Non-pigmented ciliary epithelial cell (primary cell): ENCODE data around the gene INPP4A.

Experiments used
- DNase-seq: peaks from one replicate; pipeline ENCODE4 v3.0.0-alpha.2; 2010; ENCODE audit warnings: low read depth

The INPP4A gene

DNA sequence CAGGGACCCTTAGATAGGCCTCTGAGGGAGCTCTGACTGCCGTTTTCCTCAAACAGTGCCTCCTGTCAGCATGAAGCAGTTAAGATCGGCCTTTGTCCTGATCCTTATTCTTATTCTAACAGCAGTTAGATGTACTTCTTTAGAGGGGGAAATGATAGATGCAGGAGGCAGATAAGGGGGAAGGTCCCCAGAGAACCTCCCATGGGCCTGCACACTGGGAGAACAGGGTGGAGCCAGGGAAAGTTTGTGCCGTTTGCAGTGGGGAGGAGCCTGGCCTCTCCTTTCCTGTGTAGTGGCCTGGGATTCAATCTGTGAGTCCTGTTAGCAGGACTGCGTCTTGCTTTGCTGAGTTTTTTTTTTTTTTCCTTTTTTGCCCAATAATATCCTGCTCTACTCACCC, 7.9 kb upstream of the INPP4A start:
- no peak for DNase-seq

DNA sequence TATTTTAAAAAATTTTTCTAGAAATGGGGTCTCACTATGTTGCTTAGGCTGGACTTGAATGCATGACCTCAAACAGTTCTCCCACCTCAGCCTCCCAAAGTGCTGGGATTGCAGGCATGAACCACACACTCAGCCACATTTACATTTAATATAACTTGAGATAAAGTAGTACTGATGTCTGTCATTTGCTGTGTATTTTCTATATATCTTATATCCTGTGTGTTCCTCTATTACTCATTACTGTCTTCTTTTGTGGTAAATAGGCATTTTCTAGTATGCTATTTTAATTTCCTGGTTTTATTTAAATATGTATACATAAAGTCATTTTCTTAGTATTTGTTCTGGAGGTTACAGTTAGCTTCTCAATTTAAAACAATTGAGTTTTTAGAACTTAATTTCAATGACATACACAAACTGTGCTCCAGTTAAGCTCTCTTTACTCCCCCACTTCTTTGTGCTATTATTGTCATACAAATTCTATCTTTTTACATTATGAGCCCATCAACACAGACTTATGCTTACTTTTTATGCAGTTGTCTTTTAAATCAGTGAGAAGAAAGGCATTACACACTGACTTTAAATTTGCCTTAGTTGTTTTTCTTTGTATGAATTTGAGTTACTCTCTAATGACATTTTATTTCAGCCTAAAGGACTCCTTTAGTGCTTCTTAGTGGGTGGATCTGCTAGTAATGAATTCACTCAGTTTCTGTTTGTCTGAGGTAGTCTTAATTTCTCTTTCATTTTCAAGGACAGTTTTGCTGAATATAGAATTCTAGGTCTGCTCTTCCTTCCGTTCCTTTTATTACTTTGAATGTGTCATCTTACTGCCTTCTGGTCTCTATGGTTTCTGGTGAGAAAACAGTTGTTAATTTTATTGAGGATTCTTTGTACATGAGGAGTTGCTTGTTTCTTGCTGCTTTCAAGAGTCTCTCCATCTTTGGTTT, 6.2 kb upstream of the INPP4A start:
- no peak for DNase-seq

- no peak for DNase-seq
Observed at GRCh38 chr2:98441706-98442450, 2.8 kb upstream of the INPP4A start.

DNA sequence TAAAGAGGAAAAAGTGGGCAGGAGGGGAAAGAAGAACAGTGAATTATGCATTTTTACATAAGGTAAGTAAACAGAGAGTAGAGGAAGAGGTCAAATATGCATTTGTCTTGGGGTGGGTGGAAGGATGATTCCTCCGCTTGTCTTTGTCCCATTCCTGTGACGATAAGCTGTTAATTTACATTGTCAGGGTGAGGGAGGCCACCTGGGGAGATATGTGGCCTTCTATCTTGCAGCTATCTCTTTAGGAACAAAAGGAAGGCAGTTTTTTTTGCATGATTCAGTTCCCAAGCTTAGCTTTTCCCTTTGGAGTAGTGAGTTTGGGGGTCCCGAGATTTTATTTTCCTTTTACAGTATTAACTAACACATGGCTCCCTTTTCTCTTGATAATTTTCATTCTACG, 2.2 kb upstream of the INPP4A start:
- no peak for DNase-seq

DNA sequence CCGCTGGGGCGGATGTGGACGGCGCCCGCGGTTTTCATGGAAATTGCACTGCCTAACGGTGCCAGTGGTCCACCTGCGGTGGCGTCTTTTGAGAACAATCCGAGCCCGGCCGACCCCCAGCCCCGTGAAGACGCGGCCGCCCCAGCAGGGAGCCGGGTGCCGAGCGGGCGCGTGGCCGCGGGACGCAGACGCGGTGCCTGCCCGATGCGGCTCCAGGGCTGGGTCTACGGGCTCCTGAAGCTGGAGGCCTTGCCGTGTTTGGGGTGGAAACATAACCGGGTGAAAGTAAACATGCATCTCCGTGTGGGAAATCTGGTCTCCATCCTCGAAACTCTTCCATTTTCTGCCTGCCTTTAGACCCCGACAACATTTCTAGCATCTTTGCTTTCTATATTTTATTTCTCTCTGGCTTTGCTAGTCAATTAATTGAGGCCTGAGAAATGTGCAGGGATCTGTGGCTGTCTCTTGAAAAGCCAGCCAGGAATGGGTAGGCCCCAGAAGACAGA, 572 bp downstream of the INPP4A start:
- no peak for DNase-seq

DNA sequence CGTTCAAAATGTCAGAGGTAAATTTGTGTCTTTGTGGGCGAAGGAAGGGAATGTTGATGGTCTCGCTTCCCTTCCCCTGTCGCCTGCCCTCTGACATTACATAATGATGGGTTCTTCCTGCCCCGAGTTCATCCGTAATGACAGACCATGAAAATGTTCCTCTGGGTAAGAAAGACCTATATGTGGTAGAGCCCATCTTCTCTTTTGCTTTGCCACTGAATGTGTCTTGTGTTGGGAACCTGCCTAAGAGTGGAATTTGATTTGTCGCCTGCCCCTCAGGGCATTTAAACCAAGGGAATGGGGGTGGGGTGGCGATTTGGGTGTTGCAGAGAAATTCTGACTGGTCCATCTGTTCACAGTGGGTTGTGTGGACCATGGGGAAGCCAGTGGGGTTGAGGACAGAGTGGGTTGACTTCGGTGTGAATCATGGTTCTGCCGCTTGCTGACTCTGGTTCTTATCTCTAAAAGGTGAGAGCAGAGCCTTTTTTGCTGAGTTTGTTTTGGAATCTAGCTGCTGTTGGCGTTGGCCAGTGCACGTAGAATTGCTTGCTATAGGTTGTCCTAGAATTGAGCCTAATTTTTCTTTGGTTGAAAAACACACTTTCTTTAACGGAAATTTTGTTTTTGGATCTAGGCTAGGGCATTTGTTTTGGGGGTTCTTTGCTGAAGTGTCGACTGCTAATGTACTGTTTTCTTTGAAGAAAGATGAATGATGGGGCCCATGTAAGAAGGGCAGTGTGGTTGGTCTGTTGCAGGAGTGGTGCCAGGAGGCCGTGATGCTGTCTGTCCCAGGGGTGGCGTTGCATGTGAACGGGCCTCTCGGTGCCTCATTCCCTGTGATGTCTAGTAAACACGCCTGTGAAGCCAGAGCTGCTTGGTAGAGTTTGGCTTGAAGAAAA, 1.3 kb downstream of the INPP4A start:
- no peak for DNase-seq

GRCh38 chr2:98446850-98447249, 2.2 kb downstream of the INPP4A start:
- DNase-seq = no peak

DNA sequence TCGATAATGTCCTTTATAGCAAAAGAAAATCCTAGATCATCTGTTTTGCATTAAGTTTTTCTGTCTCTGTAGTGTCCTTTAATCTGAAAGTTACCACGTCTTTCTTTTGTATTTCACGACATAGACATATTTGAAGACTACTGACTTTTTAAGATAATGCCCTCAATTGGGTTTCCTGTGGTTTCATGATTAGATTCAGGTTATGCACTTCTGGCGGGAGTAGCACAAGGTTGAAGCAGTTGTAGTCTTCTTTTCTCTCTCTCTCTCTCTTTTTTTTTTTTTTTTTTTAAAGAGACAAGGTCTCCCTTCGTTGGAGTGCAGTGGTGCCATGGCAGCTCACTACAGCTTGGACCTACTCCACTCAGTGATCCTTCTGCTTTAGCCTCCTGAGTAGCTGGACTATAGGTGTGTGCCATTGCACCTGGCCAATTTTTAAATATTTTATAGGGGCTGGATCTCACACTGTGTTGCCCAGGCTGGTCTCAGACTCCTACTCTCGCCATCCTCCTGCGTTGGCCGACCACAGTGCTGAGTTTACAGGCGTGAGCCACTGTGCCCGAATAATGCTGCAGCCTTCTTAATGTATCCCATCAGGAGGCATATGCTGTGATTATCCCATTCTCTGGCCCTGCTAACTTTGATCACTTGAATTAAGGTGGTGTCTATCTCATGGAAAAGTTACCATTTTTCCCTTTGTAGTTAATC, 3.9 kb downstream of the INPP4A start:
- no peak for DNase-seq

DNA sequence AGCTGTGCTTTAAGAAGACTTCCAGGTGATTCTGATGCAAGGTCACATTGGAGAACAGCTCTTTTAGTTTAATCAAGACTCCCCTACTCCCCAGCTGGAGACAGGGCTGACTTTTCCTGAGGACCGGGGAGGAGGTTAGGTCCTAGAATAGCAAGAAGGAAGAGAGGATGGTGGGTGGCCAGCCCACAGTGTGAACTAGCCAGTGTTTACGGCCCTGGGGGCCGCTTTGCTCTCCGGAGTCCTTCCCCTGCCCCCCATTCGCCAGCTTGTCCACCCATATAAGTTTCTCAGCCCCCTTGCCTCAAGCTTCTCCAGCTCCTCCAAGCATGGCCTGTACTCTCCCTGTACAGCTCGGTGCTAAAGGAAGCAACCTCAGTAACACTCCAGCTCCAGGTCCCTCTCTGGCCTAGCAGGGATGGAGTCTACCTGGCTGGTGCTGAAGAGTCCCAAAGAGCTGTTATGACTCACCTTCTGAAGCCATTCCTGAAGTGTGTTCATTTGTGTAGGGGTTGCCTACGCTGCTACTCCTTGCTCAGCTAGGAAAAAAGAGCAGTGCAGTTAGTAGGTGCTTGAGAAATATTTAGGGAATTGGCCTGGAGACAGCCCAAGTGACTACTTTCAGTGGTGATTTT, 7.9 kb downstream of the INPP4A start:
- no peak for DNase-seq

DNA sequence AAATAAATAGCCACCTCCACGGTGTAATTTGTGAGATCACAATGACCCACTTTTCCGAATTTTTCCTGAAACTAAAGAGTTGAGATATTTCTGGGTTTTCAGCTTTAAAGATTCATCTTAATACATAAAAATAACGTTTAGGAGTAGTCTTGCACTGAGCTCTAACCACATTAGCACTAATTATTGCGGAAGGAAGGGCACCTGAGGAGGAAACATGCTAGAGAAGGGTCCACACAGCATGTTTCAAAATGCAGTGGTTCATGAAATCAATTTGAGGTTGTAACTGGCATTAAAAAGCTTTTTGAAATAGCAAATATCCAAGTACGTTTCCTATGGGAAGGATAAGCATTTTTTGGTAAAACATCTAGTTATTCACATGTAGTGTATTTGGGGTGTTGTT, 8.4 kb downstream of the INPP4A start:
- no peak for DNase-seq

- DNase-seq = no peak
Observed at GRCh38 chr2:98453531-98453930, 8.9 kb downstream of the INPP4A start.

GRCh38 chr2:98454073-98454472, 9.4 kb downstream of the INPP4A start:
- no peak for DNase-seq

DNA sequence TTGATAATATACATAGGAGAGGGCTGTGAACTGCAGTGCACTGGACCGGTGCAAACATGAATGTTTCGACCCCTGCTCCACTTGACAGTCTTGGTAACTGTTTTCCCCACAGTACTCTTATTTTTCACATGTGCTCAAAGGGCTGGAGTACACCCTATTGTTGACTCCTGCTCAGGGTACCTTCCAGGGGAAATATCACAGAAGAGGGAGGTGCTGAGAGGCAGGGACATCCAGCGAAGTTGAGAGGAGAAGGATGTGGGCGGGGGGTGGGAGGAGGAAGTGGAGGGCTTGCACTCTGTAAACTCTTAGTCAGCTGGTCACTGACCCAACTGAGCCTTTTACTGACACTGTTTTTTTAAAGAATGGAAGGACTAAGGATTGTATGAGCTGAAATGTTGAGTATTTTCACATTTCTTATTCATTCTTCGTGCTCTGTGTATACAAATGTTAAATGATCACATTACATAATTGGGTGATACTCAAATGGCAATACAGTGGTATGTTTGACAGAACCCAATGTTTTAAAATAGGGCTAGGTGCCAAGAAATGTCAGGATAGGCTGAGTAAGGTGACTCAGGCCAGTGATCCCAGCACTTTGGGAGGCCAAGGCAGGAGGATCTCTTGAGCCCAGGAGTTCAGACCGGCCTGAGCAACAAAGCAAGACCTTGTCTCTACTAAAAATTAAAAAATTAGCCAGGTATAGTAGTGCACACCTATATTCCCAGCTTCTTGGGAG, 10.0 kb downstream of the INPP4A start:
- no peak for DNase-seq

GRCh38 chr2:98455494-98455976, 10.9 kb downstream of the INPP4A start:
- no peak for DNase-seq

GRCh38 chr2:98457045-98457696, 12.5 kb downstream of the INPP4A start:
- DNase-seq = peak; percentile 63

DNA sequence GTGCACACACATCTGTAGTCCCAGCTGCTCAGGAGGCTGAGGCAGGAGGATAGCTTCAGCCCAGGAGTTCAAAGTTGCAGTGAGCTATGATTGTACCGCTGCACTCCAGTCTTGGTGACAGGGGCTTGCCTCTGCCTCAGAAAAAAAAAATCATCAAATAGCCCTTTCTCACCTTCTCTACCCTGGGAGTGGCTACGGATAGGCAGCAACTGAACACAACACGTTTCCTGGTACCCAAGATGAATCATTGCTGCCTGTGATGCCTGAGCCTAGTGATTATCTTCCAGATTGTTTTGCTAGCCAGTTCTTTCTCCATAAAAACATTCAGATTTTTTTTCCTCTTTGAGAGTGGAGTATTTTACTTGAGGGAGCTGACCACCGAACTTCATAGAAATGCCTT, 13.5 kb downstream of the INPP4A start:
- no peak for DNase-seq

DNA sequence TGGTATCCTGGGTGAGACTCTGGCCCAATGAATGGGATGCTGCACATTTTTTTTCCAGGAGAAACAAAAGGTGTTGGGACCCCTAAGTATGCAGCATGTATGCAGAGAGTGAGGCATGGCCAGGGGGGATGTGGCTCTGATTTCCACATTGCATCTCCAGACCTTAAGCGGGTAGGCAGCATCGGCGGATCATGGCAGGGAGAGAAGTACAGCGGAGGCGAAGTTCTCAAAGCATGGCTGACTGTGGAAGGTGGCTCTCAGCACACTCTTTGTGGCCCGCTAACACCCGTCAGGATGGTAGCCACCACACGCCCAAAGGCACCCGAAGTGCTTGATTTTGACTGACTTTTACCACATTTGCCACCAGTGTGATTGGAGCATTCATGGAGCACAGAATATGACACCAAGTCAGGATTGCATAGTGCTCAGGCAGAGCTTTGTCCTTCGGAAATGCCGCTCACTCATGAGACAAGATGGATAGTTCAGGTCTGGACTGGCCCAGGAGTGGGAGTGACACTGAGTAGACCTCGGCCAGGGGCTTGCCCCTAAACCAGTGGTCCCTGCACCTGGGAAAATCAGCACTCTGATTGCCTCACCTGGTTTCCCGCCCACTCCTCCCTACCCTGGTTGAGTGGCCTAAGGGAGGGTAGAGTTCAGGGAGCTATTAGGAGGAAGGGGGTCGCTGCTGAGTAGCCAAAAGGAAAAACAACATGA, 14.2 kb downstream of the INPP4A start:
- no peak for DNase-seq

DNA sequence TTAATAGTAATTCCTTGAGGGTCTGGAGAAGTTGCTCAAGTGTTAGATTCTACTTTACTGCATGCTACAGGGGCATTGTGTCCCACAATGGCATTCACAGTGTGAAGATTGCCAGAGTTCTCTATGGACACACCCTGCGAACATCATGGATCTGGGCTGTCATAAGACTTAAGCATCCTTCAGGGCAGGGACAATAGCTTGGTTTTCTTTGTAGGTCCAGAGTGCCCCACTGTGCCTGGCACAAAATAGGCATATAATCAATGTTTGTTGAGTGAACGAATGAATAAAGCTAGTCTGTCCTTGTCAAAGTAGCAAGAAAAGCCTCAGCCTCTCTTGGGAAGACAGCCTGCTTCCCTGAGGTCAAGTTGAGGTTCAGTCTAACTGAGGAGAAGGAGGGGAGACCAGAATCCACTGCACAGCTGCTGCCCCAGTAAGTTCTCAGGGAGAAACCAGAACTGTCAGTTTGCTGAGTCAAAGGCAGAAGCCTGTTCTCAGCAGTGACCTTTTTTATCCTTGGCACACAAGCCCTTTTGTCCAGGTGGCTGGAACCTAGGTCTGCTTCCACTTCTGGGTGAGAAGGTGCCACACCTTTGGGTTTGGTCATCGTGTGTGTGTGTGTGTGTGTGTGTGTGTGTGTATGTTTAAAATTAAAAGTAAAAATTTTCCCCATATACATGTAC, 15.0 kb downstream of the INPP4A start:
- DNase-seq = no peak
